Endothelial cell of umbilical vein (primary cell): ENCODE measurements around the gene CHCHD3. TPM values are rescaled to one million over a fixed set of nuclear protein-coding genes. Genes with fewer than 3 reads are reported as not detected.

Source experiments
- BruUV-seq: library from RNA; stranded (reverse); fragments of 400-500 nt; replicated peaks from 2 replicates; lab custom pipeline; 2021; lab: Mats Ljungman, UMichigan
- CTCF ChIA-PET: fragments of 300-600, 350-600 bp; sonication (Branson Sonifier 250); formaldehyde crosslinking; loops from one replicate; lab custom pipeline; 2021; ENCODE audit warnings: antibody characterized with exemption, inconsistent platforms; lab: Charles Lee
- POLR2A ChIA-PET: fragments of 300-600, 350-600 bp; sonication (Branson Sonifier 250); formaldehyde crosslinking; loops from one replicate; lab custom pipeline; 2021; ENCODE audit warnings: antibody characterized with exemption, inconsistent platforms; lab: Charles Lee
- DNase-seq: peaks from one replicate; pipeline ENCODE4 v3.0.0-alpha.2; 2011; ENCODE audit warnings: low read depth, low spot score
- FAIRE-seq: peaks from 2 replicates; lab custom pipeline; 2011; peaks lifted over from hg19 to GRCh38; lab: Jason Lieb, UNC
- H2AFZ ChIP-seq: 2 replicates; pipeline ENCODE4 v1.6.0; 2012; ENCODE audit warnings: low read depth, low read length, control low read depth, inconsistent platforms
- H3K27ac ChIP-seq: 2 replicates; pipeline ENCODE4 v1.5.1; 2011; ENCODE audit warnings: low read depth, mild to moderate bottlenecking, control low read depth, low read length, moderate library complexity; ENCODE audit not compliant: insufficient read depth
- H3K27me3 ChIP-seq, 2 experiments: 2 replicates each; pipeline versions ENCODE4 v1.6.0 to v1.6.1; 2011; ENCODE audit warnings: low read length in 2 of 2, mixed read lengths in 1 of 2; ENCODE audit not compliant: control insufficient read depth in 2 of 2, insufficient read depth in 2 of 2
- H3K36me3 ChIP-seq, 2 experiments: 2 replicates in 1 of 2; 3 replicates in 1 of 2; pipeline ENCODE4 v1.5.1; 2011; ENCODE audit warnings: low read length in 2 of 2, mild to moderate bottlenecking in 1 of 2, moderate library complexity in 1 of 2; ENCODE audit not compliant: control insufficient read depth in 2 of 2, insufficient read depth in 2 of 2; ENCODE audit errors: extremely low read depth in 1 of 2
- H3K4me1 ChIP-seq: 3 replicates; pipeline ENCODE4 v1.5.1; 2011; ENCODE audit warnings: mild to moderate bottlenecking, low read length; ENCODE audit not compliant: control insufficient read depth, insufficient read depth; ENCODE audit errors: extremely low read depth
- H3K4me2 ChIP-seq: 2 replicates; pipeline ENCODE4 v1.6.1; 2011; ENCODE audit warnings: low read length, control low read depth, mixed read lengths; ENCODE audit not compliant: insufficient read depth
- H3K4me3 ChIP-seq, 3 experiments: fragments of 200-600 bp in 1 of 3; sonication (generic), shearing (Covaris generic) in 1 of 3; replicated peaks in 1 of 3; 2 replicates each; pipeline ENCODE4 v1.5.1; 2011 to 2016; ENCODE audit warnings: control low read depth in 3 of 3, low read length in 3 of 3, mild to moderate bottlenecking in 2 of 3, inconsistent platforms in 1 of 3, low read depth in 1 of 3, moderate library complexity in 1 of 3; ENCODE audit not compliant: insufficient read depth in 1 of 3
- H3K79me2 ChIP-seq: 2 replicates; pipeline ENCODE4 v1.6.0; 2012; ENCODE audit warnings: low read length, inconsistent platforms; ENCODE audit not compliant: control insufficient read depth, insufficient read depth
- H3K9ac ChIP-seq: replicated peaks from 2 replicates; pipeline ENCODE3; 2011; ENCODE audit warnings: low read length, control low read depth; ENCODE audit not compliant: insufficient read depth; ENCODE audit errors: extremely low read depth
- H3K9me1 ChIP-seq: replicated peaks from 3 replicates; pipeline ENCODE4 v1.6.0; 2011; ENCODE audit warnings: mild to moderate bottlenecking, low read length; ENCODE audit not compliant: control insufficient read depth, insufficient read depth; ENCODE audit errors: extremely low read depth
- H3K9me3 ChIP-seq: replicated peaks from 2 replicates; pipeline ENCODE4 v1.5.1; 2012; ENCODE audit warnings: low read length, inconsistent platforms; ENCODE audit not compliant: control insufficient read depth, insufficient read depth
- H4K20me1 ChIP-seq: replicated peaks from 2 replicates; pipeline ENCODE3; 2011; ENCODE audit warnings: mild to moderate bottlenecking, low read length; ENCODE audit not compliant: control insufficient read depth, insufficient read depth; ENCODE audit errors: extremely low read depth
- CTCF ChIP-seq, 2 donors: IDR thresholded peaks; 1 replicate in 1 of 2; 2 replicates in 1 of 2; pipeline ENCODE4 v1.5.1; 2011; ENCODE audit warnings: low read length in 2 of 2, mild to moderate bottlenecking in 2 of 2, moderate library complexity in 2 of 2, control low read depth in 1 of 2, inconsistent platforms in 1 of 2, low read depth in 1 of 2; ENCODE audit not compliant: insufficient read depth in 1 of 2; ENCODE audit errors: extremely low read depth in 1 of 2
- EZH2 ChIP-seq: IDR thresholded peaks from 2 replicates; pipeline ENCODE4 v1.6.1; 2012; ENCODE audit warnings: borderline replicate concordance, low read depth, mild to moderate bottlenecking, moderate library complexity, low read length, inconsistent platforms; ENCODE audit not compliant: severe bottlenecking
- FOS ChIP-seq: IDR thresholded peaks from 2 replicates; pipeline ENCODE4 v1.6.1; 2011; ENCODE audit warnings: mild to moderate bottlenecking, low read length, moderate library complexity, borderline replicate concordance; ENCODE audit not compliant: insufficient read depth
- GATA2 ChIP-seq: IDR thresholded peaks from 2 replicates; pipeline ENCODE4 v1.7.0; 2011; ENCODE audit warnings: low read depth, mild to moderate bottlenecking, moderate library complexity, mixed read lengths, low read length; ENCODE audit not compliant: insufficient read length, insufficient read depth
- JUN ChIP-seq: IDR thresholded peaks from 2 replicates; pipeline ENCODE4 v1.6.1; 2011; ENCODE audit warnings: borderline replicate concordance, low read depth; ENCODE audit not compliant: insufficient read length, insufficient read depth
- MYC ChIP-seq: IDR thresholded peaks from one replicate; pipeline ENCODE4 v1.6.1; 2011; ENCODE audit warnings: mild to moderate bottlenecking, low read depth, low read length
- POLR2A ChIP-seq: IDR thresholded peaks from 2 replicates; pipeline ENCODE4 v1.6.1; 2012; ENCODE audit warnings: low read depth, mild to moderate bottlenecking, control low read depth, low read length
- POLR2AphosphoS5 ChIP-seq: IDR thresholded peaks from 2 replicates; pipeline ENCODE4 v1.6.1; 2012; ENCODE audit warnings: low read depth, mild to moderate bottlenecking, control low read depth, low read length, moderate library complexity; ENCODE audit not compliant: insufficient read depth
- dilution Hi-C: fragments of 300-500 bp; cut with MboI; formaldehyde crosslinking; loops from one replicate; pipeline ENCODE4 v1.15.0; 2019; ENCODE audit warnings: low sequenced_read_pairs; ENCODE audit not compliant: extremely low pct_ligation_motif_present
- intact Hi-C: fragments of 100-400 bp; cut with micrococcal nuclease; formaldehyde crosslinking; loops from one replicate; pipeline ENCODE4 v1.10.0; 2022
- polyA plus RNA-seq, 4 experiments: library from polyadenylated mRNA; depleted of rRNA in 3 of 4; stranded (reverse) in 3 of 4; unstranded in 1 of 4; fragments of >200 nt; gene quantifications; 2 replicates each; pipeline versions ENCODE4 v1.2.1 to v1.2.3, GENCODE V29; 2011 to 2012; ENCODE audit warnings: missing spikeins in 1 of 4
- total RNA-seq: library from RNA; stranded (reverse); gene quantifications from 2 replicates; pipeline ENCODE4 v1.2.3, GENCODE V29; 2021
- TF ChIP-seq, protein P1 (sequence below): IDR thresholded peaks from 2 replicates; pipeline ENCODE4 v1.6.1; 2011; ENCODE audit not compliant: insufficient read depth, insufficient read length

Gene CHCHD3
- total and polyA plus RNA-seq, 2 donors (not counting 3 experiments of a cell fraction or from before 2014, with no cell fraction given) = 22.0 to 63.7 TPM

GRCh38 chr7:132857703-132858102 is 224.2 kb downstream of the CHCHD3 start:
- Histone ChIP-seq H3K27me3 (no peaks in the 10 kb centered on the region), H3K9me1 (no peaks in the 10 kb centered on the region), H3K79me2 (no peaks in the 10 kb centered on the region), H3K36me3 (no peaks in the 10 kb centered on the region), H2AFZ (no peak overlapping the region), H3K9me3 (no peaks in the 10 kb centered on the region), H3K9ac (no peak overlapping the region), H3K4me1 (no peaks in the 10 kb centered on the region), H3K27ac (no peak overlapping the region), H4K20me1 (no peaks in the 10 kb centered on the region), H3K4me2 (no peak overlapping the region), H3K4me3 (no peak overlapping the region)
- dilution Hi-C loops (no loop called here), intact Hi-C loops (no loop called here)
- no TSS peak for BruUV-seq
- TF ChIP-seq EZH2 (no peak), JUN (no peak), GATA2 (no peak), MYC (no peak), POLR2AphosphoS5 (no peak), FOS (no peak), POLR2A (no peak), CTCF (IDR thresholded peaks at IDR 0.05; ENCODE audit: extremely low read depth in 1 of 2, insufficient read depth in 1 of 2, low read depth in 1 of 2, low read length in 2 of 2) (no peak)
- TF ChIP-seq, protein P1, sequence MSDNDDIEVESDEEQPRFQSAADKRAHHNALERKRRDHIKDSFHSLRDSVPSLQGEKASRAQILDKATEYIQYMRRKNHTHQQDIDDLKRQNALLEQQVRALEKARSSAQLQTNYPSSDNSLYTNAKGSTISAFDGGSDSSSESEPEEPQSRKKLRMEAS = no peak
- no peak for FAIRE-seq
- no peak for DNase-seq
- ChIA-PET CTCF (interaction anchor here (0.8 to 1.8 kb wide), 2 partner anchors 21 to 1283 kb away, joined by 3 to 5 read pairs; no protein-coding TSS in a partner anchor), POLR2A (no interaction called here)
